Stimulated activated CD4-positive, alpha-beta T cell treated with anti-CD3 and anti-CD28 coated beads, Interleukin-1b, Interleukin-23, amount 100 ng/mL, for 48 hours (primary cell): ENCODE results near the gene PFDN2.

ENCODE experiments used
- DNase-seq: peaks from one replicate; pipeline ENCODE4 v3.0.0-alpha.2; 2020

PFDN2 gene

GRCh38 chr1:161098210-161099068 is 19.4 kb downstream of the PFDN2 start, which contains the start of gene KLHDC9:
TSS of gene KLHDC9 (plus strand) at chr1:161098361. CDS start at chr1:161098536, 175 bp downstream.
- DNase-seq: peak; percentile 79

- DNase-seq: no peak
These were observed 21.3 kb downstream of the PFDN2 start for GRCh38 chr1:161096530-161096929.

- no peak for DNase-seq
These were observed 21.8 kb downstream of the PFDN2 start for GRCh38 chr1:161096015-161096414.

GRCh38 chr1:161095230-161095629 is 22.6 kb downstream of the PFDN2 start:
- no peak for DNase-seq

GRCh38 chr1:161094481-161094880 is 23.4 kb downstream of the PFDN2 start:
- no peak for DNase-seq

GRCh38 chr1:161092621-161093028 is 25.2 kb downstream of the PFDN2 start:
- DNase-seq: peak; percentile 68

GRCh38 chr1:161091796-161092507 is 25.9 kb downstream of the PFDN2 start:
- DNase-seq: no peak

GRCh38 chr1:161091093-161091492 is 26.7 kb downstream of the PFDN2 start:
- DNase-seq: no peak

- no peak for DNase-seq
These were observed 27.2 kb downstream of the PFDN2 start for GRCh38 chr1:161090617-161091016.

- no peak for DNase-seq
These were observed 27.9 kb downstream of the PFDN2 start for GRCh38 chr1:161089938-161090337.

GRCh38 chr1:161089251-161089924 is 28.4 kb downstream of the PFDN2 start, which contains the start of gene NECTIN4:
TSS of gene NECTIN4 (minus strand) at chr1:161089558. CDS start at chr1:161089296, 262 bp downstream.
- no peak for DNase-seq

- no peak for DNase-seq
These were observed 29.2 kb downstream of the PFDN2 start for GRCh38 chr1:161088587-161089110.

- DNase-seq: no peak
These were observed 31.4 kb downstream of the PFDN2 start for GRCh38 chr1:161086457-161086856.

- DNase-seq: no peak
These were observed 32.7 kb downstream of the PFDN2 start for GRCh38 chr1:161085165-161085564.

GRCh38 chr1:161084597-161084988 is 33.2 kb downstream of the PFDN2 start:
- DNase-seq: no peak

- no peak for DNase-seq
These were observed 33.9 kb downstream of the PFDN2 start for GRCh38 chr1:161083748-161084596.

GRCh38 chr1:161082996-161083747 is 34.7 kb downstream of the PFDN2 start:
- DNase-seq: no peak

GRCh38 chr1:161082483-161082882 is 35.4 kb downstream of the PFDN2 start:
- no peak for DNase-seq

- no peak for DNase-seq
These were observed 36.3 kb downstream of the PFDN2 start for GRCh38 chr1:161081519-161081918.

- no peak for DNase-seq
These were observed 37.1 kb downstream of the PFDN2 start for GRCh38 chr1:161080441-161081405.
